K562 (cell line): ENCODE measurements around the gene TAAR1.

ENCODE experiments used
- CBX5 ChIP-seq: IDR thresholded peaks from 2 replicates; pipeline ENCODE4 v1.6.1; 2014; ENCODE audit warnings: low read depth, borderline replicate concordance
- CEBPB ChIP-seq: fragments of 450-650 bp; IDR thresholded peaks from 2 replicates; pipeline ENCODE4 v1.6.1; 2016; ENCODE audit warnings: missing genetic modification characterization, missing compliant biosample characterization
- GABPB1 ChIP-seq: sonication (generic); formaldehyde crosslinking; IDR thresholded peaks from 2 replicates; pipeline ENCODE4 v1.8.0; 2022; ENCODE audit warnings: mild to moderate bottlenecking, missing genetic modification reagents
- NBN ChIP-seq: fragments of 450-650 bp; IDR thresholded peaks from 2 replicates; pipeline ENCODE4 v1.6.1; 2016; ENCODE audit warnings: low read depth, mild to moderate bottlenecking
- SIN3B ChIP-seq: fragments of 450-650 bp; IDR thresholded peaks from 2 replicates; pipeline ENCODE4 v1.6.1; 2017; ENCODE audit warnings: low read depth, mild to moderate bottlenecking, moderate library complexity
- TRIM24 ChIP-seq, 2 experiments: fragments of 450-650 bp; IDR thresholded peaks; 2 replicates each; pipeline ENCODE4 v1.6.1; 2016
- ZNF124 ChIP-seq: sonication (generic); formaldehyde crosslinking; IDR thresholded peaks from 2 replicates; pipeline ENCODE4 v1.8.1; 2022; ENCODE audit warnings: missing genetic modification reagents
- TF ChIP-seq, protein P1 (sequence below): fragments of 450-650 bp; formaldehyde crosslinking; IDR thresholded peaks from 2 replicates; pipeline ENCODE4 v1.4.0; 2020; ENCODE audit warnings: mild to moderate bottlenecking, moderate library complexity
- TF ChIP-seq, protein P2 (sequence below): fragments of 450-650 bp; IDR thresholded peaks from 2 replicates; pipeline ENCODE4 v1.6.1; 2017; ENCODE audit warnings: antibody characterized with exemption
- TF ChIP-seq, protein P3 (sequence below): sonication (generic); formaldehyde crosslinking; IDR thresholded peaks from 2 replicates; pipeline ENCODE4 v1.9.0; 2022; ENCODE audit warnings: mild to moderate bottlenecking, missing genetic modification reagents
- TF ChIP-seq, protein P4 (sequence below): sonication (generic); formaldehyde crosslinking; IDR thresholded peaks from 2 replicates; pipeline ENCODE4 v1.8.0; 2022; ENCODE audit warnings: mild to moderate bottlenecking, missing genetic modification reagents
- TF ChIP-seq, protein P5 (sequence below): fragments of 250-450 bp; sonication (Bioruptor Pico); IDR thresholded peaks from 2 replicates; pipeline ENCODE4 v1.5.0; 2020; ENCODE audit warnings: mild to moderate bottlenecking
- TF ChIP-seq, protein P6 (sequence below): sonication (generic); formaldehyde crosslinking; IDR thresholded peaks from 2 replicates; pipeline ENCODE4 v1.9.0; 2022; ENCODE audit warnings: mild to moderate bottlenecking, missing genetic modification reagents
- TF ChIP-seq, protein P7 (sequence below), 2 experiments: fragments of 450-650 bp; IDR thresholded peaks; 2 replicates each; pipeline ENCODE4 v1.6.1; 2016

DNA sequence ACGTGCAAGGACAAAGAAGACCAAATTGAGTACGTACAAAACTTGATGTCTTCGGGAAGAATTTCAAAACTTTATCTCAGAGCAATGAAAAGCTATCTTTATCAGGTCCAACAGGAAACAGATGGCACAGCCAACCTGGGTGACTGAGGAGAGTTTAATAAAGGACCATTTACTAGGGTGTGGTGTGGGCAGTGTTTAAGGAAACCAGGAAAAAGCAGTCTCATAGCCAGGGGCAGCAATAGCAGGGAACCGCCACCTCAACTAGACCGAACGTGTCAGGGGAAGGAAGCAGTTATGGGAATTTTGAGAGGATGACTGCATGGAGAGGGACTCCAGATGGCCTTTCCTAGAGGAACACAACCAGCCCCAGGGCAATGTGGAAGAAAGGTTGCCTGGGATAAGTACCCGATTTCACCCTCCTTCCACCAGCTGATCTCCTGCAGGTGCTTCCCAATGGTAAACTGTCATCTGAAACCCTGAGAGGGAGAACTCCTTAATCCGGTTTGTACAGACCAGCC, 54.3 kb downstream of the TAAR1 start:
- no peak for TF ChIP-seq ZNF124 (CRISPR knock-in tag)
- TF ChIP-seq, protein P1, sequence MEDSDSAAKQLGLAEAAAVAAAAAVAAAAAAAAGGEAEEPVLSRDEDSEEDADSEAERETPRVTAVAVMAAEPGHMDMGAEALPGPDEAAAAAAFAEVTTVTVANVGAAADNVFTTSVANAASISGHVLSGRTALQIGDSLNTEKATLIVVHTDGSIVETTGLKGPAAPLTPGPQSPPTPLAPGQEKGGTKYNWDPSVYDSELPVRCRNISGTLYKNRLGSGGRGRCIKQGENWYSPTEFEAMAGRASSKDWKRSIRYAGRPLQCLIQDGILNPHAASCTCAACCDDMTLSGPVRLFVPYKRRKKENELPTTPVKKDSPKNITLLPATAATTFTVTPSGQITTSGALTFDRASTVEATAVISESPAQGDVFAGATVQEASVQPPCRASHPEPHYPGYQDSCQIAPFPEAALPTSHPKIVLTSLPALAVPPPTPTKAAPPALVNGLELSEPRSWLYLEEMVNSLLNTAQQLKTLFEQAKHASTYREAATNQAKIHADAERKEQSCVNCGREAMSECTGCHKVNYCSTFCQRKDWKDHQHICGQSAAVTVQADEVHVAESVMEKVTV (CRISPR knock-in tag): no peak
- no peak for TF ChIP-seq NBN
- TF ChIP-seq, protein P2, sequence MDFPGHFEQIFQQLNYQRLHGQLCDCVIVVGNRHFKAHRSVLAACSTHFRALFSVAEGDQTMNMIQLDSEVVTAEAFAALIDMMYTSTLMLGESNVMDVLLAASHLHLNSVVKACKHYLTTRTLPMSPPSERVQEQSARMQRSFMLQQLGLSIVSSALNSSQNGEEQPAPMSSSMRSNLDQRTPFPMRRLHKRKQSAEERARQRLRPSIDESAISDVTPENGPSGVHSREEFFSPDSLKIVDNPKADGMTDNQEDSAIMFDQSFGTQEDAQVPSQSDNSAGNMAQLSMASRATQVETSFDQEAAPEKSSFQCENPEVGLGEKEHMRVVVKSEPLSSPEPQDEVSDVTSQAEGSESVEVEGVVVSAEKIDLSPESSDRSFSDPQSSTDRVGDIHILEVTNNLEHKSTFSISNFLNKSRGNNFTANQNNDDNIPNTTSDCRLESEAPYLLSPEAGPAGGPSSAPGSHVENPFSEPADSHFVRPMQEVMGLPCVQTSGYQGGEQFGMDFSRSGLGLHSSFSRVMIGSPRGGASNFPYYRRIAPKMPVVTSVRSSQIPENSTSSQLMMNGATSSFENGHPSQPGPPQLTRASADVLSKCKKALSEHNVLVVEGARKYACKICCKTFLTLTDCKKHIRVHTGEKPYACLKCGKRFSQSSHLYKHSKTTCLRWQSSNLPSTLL: no peak
- no peak for TF ChIP-seq CBX5
- TF ChIP-seq, protein P3, sequence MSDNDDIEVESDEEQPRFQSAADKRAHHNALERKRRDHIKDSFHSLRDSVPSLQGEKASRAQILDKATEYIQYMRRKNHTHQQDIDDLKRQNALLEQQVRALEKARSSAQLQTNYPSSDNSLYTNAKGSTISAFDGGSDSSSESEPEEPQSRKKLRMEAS (CRISPR knock-in tag): no peak
- TF ChIP-seq, protein P4, sequence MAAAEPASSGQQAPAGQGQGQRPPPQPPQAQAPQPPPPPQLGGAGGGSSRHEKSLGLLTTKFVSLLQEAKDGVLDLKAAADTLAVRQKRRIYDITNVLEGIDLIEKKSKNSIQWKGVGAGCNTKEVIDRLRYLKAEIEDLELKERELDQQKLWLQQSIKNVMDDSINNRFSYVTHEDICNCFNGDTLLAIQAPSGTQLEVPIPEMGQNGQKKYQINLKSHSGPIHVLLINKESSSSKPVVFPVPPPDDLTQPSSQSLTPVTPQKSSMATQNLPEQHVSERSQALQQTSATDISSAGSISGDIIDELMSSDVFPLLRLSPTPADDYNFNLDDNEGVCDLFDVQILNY (CRISPR knock-in tag): no peak
- TF ChIP-seq, protein P5, sequence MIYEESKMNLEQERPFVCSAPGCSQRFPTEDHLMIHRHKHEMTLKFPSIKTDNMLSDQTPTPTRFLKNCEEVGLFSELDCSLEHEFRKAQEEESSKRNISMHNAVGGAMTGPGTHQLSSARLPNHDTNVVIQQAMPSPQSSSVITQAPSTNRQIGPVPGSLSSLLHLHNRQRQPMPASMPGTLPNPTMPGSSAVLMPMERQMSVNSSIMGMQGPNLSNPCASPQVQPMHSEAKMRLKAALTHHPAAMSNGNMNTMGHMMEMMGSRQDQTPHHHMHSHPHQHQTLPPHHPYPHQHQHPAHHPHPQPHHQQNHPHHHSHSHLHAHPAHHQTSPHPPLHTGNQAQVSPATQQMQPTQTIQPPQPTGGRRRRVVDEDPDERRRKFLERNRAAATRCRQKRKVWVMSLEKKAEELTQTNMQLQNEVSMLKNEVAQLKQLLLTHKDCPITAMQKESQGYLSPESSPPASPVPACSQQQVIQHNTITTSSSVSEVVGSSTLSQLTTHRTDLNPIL (CRISPR knock-in tag): no peak
- TF ChIP-seq GABPB1 (CRISPR knock-in tag): no peak
- no peak for TF ChIP-seq SIN3B
- TF ChIP-seq, protein P6, sequence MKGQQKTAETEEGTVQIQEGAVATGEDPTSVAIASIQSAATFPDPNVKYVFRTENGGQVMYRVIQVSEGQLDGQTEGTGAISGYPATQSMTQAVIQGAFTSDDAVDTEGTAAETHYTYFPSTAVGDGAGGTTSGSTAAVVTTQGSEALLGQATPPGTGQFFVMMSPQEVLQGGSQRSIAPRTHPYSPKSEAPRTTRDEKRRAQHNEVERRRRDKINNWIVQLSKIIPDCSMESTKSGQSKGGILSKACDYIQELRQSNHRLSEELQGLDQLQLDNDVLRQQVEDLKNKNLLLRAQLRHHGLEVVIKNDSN: no peak
- no peak for TF ChIP-seq CEBPB (tag)
- no peak for TF ChIP-seq TRIM24 (IDR thresholded peaks at IDR 0.05)
- TF ChIP-seq, protein P7, sequence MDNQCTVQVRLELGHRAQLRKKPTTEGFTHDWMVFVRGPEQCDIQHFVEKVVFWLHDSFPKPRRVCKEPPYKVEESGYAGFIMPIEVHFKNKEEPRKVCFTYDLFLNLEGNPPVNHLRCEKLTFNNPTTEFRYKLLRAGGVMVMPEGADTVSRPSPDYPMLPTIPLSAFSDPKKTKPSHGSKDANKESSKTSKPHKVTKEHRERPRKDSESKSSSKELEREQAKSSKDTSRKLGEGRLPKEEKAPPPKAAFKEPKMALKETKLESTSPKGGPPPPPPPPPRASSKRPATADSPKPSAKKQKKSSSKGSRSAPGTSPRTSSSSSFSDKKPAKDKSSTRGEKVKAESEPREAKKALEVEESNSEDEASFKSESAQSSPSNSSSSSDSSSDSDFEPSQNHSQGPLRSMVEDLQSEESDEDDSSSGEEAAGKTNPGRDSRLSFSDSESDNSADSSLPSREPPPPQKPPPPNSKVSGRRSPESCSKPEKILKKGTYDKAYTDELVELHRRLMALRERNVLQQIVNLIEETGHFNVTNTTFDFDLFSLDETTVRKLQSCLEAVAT (IDR thresholded peaks at IDR 0.05): no peak
